CD14-positive monocyte (primary cell): ENCODE data around the gene TRABD2B. TPM values are rescaled to one million over a fixed set of nuclear protein-coding genes. Genes with fewer than 3 reads are reported as not detected.

Source experiments
- DNase-seq, 3 donors: peaks; one replicate each; pipeline ENCODE4 v3.0.0-alpha.2; 2011 to 2022
- H2AFZ ChIP-seq: 2 replicates; pipeline ENCODE4 v1.6.0; 2012; ENCODE audit warnings: mild to moderate bottlenecking, low read depth, low read length, inconsistent platforms; ENCODE audit not compliant: insufficient read depth, poor library complexity, severe bottlenecking
- H3K27ac ChIP-seq, 2 donors: 1 replicate in 1 of 2; 2 replicates in 1 of 2; pipeline ENCODE4 v1.5.1; 2012 to 2013; ENCODE audit warnings: low read length in 2 of 2, control low read depth in 1 of 2, inconsistent platforms in 1 of 2, low read depth in 1 of 2, mild to moderate bottlenecking in 1 of 2
- H3K27me3 ChIP-seq, 2 donors: one replicate each; pipeline versions ENCODE4 v1.6.0 to v1.6.1; 2011 to 2013; ENCODE audit warnings: low read length in 2 of 2; ENCODE audit not compliant: control insufficient read depth in 2 of 2, insufficient read depth in 2 of 2
- H3K36me3 ChIP-seq, 2 donors: replicated peaks in 1 of 2; 1 replicate in 1 of 2; 2 replicates in 1 of 2; pipeline versions ENCODE4 v1.5.1 to v1.6.1; 2012 to 2013; ENCODE audit warnings: low read length in 2 of 2, control low read depth in 1 of 2, inconsistent platforms in 1 of 2, mild to moderate bottlenecking in 1 of 2; ENCODE audit not compliant: insufficient read depth in 2 of 2, control insufficient read depth in 1 of 2
- H3K4me1 ChIP-seq, 2 donors: 1 replicate in 1 of 2; 2 replicates in 1 of 2; pipeline versions ENCODE4 v1.5.1 to v1.6.1; 2012 to 2013; ENCODE audit warnings: low read length in 2 of 2, control low read depth in 1 of 2, inconsistent platforms in 1 of 2, mild to moderate bottlenecking in 1 of 2, moderate library complexity in 1 of 2; ENCODE audit not compliant: insufficient read depth in 2 of 2, control insufficient read depth in 1 of 2
- H3K4me2 ChIP-seq: replicated peaks from 2 replicates; pipeline ENCODE3; 2012; ENCODE audit warnings: low read length, moderate library complexity, mild to moderate bottlenecking; ENCODE audit not compliant: poor library complexity, severe bottlenecking; ENCODE audit errors: extremely low read depth
- H3K4me3 ChIP-seq, 3 experiments: fragments of 200-600 bp in 1 of 3; sonication (generic) in 1 of 3; replicated peaks in 1 of 3; 1 replicate in 2 of 3; 2 replicates in 1 of 3; pipeline ENCODE4 v1.5.1; 2011 to 2013; ENCODE audit warnings: low read length in 3 of 3, mild to moderate bottlenecking in 3 of 3, control low read depth in 2 of 3, low read depth in 2 of 3, inconsistent platforms in 1 of 3, moderate library complexity in 1 of 3
- H3K79me2 ChIP-seq: 2 replicates; pipeline ENCODE4 v1.6.0; 2012; ENCODE audit warnings: mild to moderate bottlenecking, control low read depth, inconsistent platforms, low read length, moderate library complexity; ENCODE audit not compliant: insufficient read depth
- H3K9ac ChIP-seq: 2 replicates; pipeline ENCODE4 v1.6.0; 2017; ENCODE audit warnings: low read length, mild to moderate bottlenecking; ENCODE audit not compliant: insufficient read depth, poor library complexity, severe bottlenecking
- H3K9me3 ChIP-seq, 2 donors: replicated peaks in 1 of 2; 1 replicate in 1 of 2; 2 replicates in 1 of 2; pipeline versions ENCODE4 v1.5.1 to v1.6.1; 2012 to 2013; ENCODE audit warnings: low read length in 2 of 2, control low read depth in 1 of 2; ENCODE audit not compliant: control insufficient read depth in 1 of 2, insufficient read depth in 1 of 2
- H4K20me1 ChIP-seq: 2 replicates; pipeline ENCODE4 v1.6.0; 2012; ENCODE audit warnings: mild to moderate bottlenecking, low read length, control low read depth, moderate library complexity; ENCODE audit not compliant: insufficient read depth
- H3K27ac Mint-ChIP-seq, 7 donors: one replicate each; pipeline ENCODE4 v1.8.0; 2020; ENCODE audit warnings: mild to moderate bottlenecking in 7 of 7, mixed read lengths in 7 of 7, moderate library complexity in 6 of 7, inconsistent platforms in 2 of 7
- H3K27me3 Mint-ChIP-seq, 3 donors: one replicate each; pipeline ENCODE4 v1.8.0; 2021 to 2022; ENCODE audit warnings: low read depth in 3 of 3, mild to moderate bottlenecking in 3 of 3, mixed read lengths in 3 of 3, moderate library complexity in 3 of 3, inconsistent platforms in 1 of 3
- H3K36me3 Mint-ChIP-seq, 2 donors: one replicate each; pipeline ENCODE4 v1.8.0; 2020; ENCODE audit warnings: mixed read lengths in 2 of 2, inconsistent platforms in 1 of 2, mild to moderate bottlenecking in 1 of 2
- H3K4me1 Mint-ChIP-seq: one replicate; pipeline ENCODE4 v1.8.0; 2020; ENCODE audit warnings: mild to moderate bottlenecking, mixed read lengths
- H3K4me3 Mint-ChIP-seq, 2 donors: one replicate each; pipeline ENCODE4 v1.8.0; 2020; ENCODE audit warnings: mild to moderate bottlenecking in 2 of 2, mixed read lengths in 2 of 2, moderate library complexity in 1 of 2
- H3K9me3 Mint-ChIP-seq, 7 donors: one replicate each; pipeline ENCODE4 v1.8.0; 2020 to 2022; ENCODE audit warnings: mixed read lengths in 7 of 7, mild to moderate bottlenecking in 6 of 7, moderate library complexity in 6 of 7, inconsistent platforms in 2 of 7
- WGBS: methylation state at CpG from one replicate; pipeline ENCODE4 v1.1.5; 2013; ENCODE audit warnings: missing lambda C conversion rate; ENCODE audit not compliant: insufficient coverage; 5-methylcytosine and 5-hydroxymethylcytosine counted together
- intact Hi-C, 2 donors: fragments of 100-400 bp; cut with micrococcal nuclease; formaldehyde crosslinking; loops; one replicate each; pipeline versions ENCODE4 v1.15.0 to v1.15.1; 2023
- polyA plus RNA-seq, 3 donors: library from polyadenylated mRNA; depleted of rRNA in 1 of 3; unstranded in 2 of 3; stranded (reverse) in 1 of 3; fragments of 300-500 nt in 2 of 3; fragments of >200 nt in 1 of 3; fragmentation: Illumina TruSeq in 2 of 3; gene quantifications; 1 replicate in 2 of 3; 2 replicates in 1 of 3; pipeline ENCODE4 v1.2.3, GENCODE V29; 2012 to 2021
- TF ChIP-seq, protein P1 (sequence below): fragments of 200-600 bp; IDR thresholded peaks from one replicate; pipeline ENCODE4 v1.8.0; 2022; ENCODE audit warnings: antibody characterized with exemption, mild to moderate bottlenecking

TRABD2B gene
- polyA plus RNA-seq, 3 donors: not detected

DNA sequence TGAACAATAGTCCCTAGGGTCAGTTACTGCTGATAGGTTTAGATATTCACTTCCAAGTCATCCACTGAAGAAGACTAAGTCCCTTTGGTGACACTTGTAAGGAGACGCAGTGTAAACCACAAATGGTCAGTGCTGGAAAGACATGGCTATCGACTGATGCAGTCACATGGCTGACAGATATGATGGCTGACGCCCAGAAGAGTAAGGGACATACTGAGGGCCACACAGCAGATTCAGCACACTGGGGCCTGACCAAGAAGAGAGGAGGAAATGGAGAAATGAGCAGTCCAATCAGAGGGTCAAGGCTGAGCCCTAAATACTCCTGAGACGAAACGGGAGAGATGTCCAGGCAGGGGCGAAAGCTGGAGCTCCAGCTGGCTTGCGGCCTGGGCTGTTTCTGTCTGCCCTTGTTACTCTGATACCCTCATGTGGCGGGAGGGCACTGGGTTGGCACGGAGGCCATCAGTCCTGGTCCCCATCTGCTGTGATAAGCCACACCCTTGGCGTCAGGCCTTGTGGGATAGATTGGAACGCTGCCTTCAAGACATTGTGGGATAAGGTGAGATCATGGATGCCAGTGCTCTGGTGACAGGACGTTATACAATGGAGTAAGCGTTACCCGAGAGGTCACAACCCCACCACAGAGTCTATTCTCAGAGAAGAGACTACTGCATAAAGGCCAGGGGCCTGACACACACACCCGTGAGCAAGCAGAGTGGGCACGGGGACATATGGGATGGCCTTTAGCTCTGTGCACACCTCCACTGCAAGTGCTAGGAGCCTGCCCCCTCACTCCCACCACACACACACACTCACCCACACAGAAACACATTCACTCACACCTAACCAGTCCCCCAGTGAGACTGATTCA is 158.4 kb downstream of the TRABD2B start:
- peaks cover 0 to 2% of the 10 kb centered on the region in 2 donors for H3K9me3 ChIP-seq
- intact Hi-C loops: no loop called here
- no peaks in the 10 kb centered on the region for H3K36me3 Mint-ChIP-seq

DNA sequence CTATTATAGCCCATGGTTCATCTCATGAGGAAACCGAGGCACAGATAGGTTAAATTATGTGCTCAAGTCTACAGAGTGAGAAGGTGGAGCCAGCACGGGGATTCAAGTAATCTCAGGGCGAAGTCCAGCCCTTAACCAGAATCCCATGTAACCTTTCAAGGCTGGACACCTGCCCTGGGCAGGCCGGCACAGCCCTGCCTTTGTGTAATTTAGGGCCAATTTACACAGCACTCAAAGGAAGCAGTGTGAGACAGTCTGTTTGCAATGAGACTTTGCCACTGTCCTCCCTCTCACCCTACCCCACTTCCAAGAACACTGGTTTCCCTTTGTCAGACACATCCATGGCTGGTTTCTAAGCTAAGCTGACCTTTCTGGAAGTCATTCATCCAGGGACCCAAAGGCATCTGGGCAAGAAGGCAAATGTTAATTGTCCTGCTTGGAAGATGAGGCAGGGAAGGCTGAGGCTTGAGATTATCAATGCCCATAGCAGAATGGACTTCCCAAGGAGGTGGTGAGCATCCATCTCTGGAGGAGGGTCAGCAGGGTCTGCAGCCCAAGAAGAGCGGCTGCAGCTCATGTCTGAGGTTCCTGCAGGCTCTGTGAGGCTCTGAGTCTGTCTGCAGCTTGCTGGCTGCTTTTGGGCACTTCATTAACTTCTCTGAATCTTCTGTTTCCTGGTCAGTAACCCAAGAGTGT is 159.2 kb downstream of the TRABD2B start:
- no peaks in the 10 kb centered on the region for H3K36me3 Mint-ChIP-seq
- Histone ChIP-seq H3K9ac (no peak overlapping the region), H3K27me3 (peaks cover 0 to 4% of the 10 kb centered on the region in 2 donors), H3K27ac (no peak overlapping the region), H3K9me3 (peaks cover 0 to 2% of the 10 kb centered on the region in 2 donors), H3K36me3 (no peaks in the 10 kb centered on the region), H4K20me1 (no peaks in the 10 kb centered on the region), H2AFZ (no peak overlapping the region), H3K4me1 (no peaks in the 10 kb centered on the region), H3K4me3 (no peak overlapping the region), H3K4me2 (no peak overlapping the region), H3K79me2 (no peaks in the 10 kb centered on the region)
- no peak for DNase-seq
- TF ChIP-seq, protein P1, sequence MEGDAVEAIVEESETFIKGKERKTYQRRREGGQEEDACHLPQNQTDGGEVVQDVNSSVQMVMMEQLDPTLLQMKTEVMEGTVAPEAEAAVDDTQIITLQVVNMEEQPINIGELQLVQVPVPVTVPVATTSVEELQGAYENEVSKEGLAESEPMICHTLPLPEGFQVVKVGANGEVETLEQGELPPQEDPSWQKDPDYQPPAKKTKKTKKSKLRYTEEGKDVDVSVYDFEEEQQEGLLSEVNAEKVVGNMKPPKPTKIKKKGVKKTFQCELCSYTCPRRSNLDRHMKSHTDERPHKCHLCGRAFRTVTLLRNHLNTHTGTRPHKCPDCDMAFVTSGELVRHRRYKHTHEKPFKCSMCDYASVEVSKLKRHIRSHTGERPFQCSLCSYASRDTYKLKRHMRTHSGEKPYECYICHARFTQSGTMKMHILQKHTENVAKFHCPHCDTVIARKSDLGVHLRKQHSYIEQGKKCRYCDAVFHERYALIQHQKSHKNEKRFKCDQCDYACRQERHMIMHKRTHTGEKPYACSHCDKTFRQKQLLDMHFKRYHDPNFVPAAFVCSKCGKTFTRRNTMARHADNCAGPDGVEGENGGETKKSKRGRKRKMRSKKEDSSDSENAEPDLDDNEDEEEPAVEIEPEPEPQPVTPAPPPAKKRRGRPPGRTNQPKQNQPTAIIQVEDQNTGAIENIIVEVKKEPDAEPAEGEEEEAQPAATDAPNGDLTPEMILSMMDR: no peak
- no peak overlapping the region for H3K4me3 Mint-ChIP-seq
- intact Hi-C loops: no loop called here
- WGBS: 98% methylated on average over 4 of the region's 5 CpGs
- peaks cover 1 to 10% (median 2%) of the 10 kb centered on the region in 3 donors for H3K27me3 Mint-ChIP-seq
- peaks cover 2 to 6% (median 3%) of the 10 kb centered on the region in 7 donors for H3K9me3 Mint-ChIP-seq
- no peaks in the 10 kb centered on the region for H3K4me1 Mint-ChIP-seq
- H3K27ac Mint-ChIP-seq: no peak overlapping the region

More for the DNA sequence above, 158.4 kb downstream of the TRABD2B start:
- Mint-ChIP-seq H3K9me3 (peaks cover 2 to 6% (median 3%) of the 10 kb centered on the region in 7 donors), H3K27me3 (peaks cover 4 to 14% (median 7%) of the 10 kb centered on the region in 3 donors), H3K27ac (no peak overlapping the region), H3K4me3 (no peak overlapping the region), H3K4me1 (no peaks in the 10 kb centered on the region)
- Histone ChIP-seq H3K27ac (no peak overlapping the region), H3K4me1 (no peaks in the 10 kb centered on the region), H3K36me3 (no peaks in the 10 kb centered on the region), H3K27me3 (peaks cover 0 to 4% of the 10 kb centered on the region in 2 donors), H2AFZ (no peak overlapping the region), H3K79me2 (no peaks in the 10 kb centered on the region), H4K20me1 (no peaks in the 10 kb centered on the region), H3K4me3 (no peak overlapping the region), H3K9ac (no peak overlapping the region), H3K4me2 (no peak overlapping the region)
- no peak for DNase-seq
- TF ChIP-seq, protein P1: no peak
- 94% methylated on average over 13 of the region's 16 CpGs for WGBS
